SU-DHL-6 (cell line): ENCODE results near the gene DYNLRB1.

Experiments
- H2AFZ ChIP-seq: fragments of 200-600 bp; sonication (generic); 2 replicates; pipeline ENCODE4 v1.6.1; 2014; ENCODE audit warnings: low read depth, mild to moderate bottlenecking, moderate library complexity, mixed read lengths, antibody characterized with exemption, low read length; ENCODE audit not compliant: severe bottlenecking
- H3F3A ChIP-seq: fragments of 200-600 bp; shearing (Covaris generic); 2 replicates; pipeline ENCODE4 v1.6.0; 2016; ENCODE audit warnings: antibody characterized with exemption, mild to moderate bottlenecking; ENCODE audit not compliant: insufficient read depth
- H3K27ac ChIP-seq: fragments of 200-600 bp; sonication (generic); 2 replicates; pipeline ENCODE4 v1.5.1; 2016; ENCODE audit warnings: low read depth, mild to moderate bottlenecking, low read length, moderate library complexity, mixed read lengths
- H3K27me3 ChIP-seq: fragments of 200-600 bp; sonication (generic), shearing (Covaris generic); 2 replicates; pipeline ENCODE4 v1.6.0; 2014; ENCODE audit warnings: mild to moderate bottlenecking, low read length
- H3K36me3 ChIP-seq: fragments of 200-600 bp; sonication (generic); 2 replicates; pipeline ENCODE4 v1.6.1; 2014; ENCODE audit warnings: mild to moderate bottlenecking, low read length, mixed read lengths
- H3K4me2 ChIP-seq: fragments of 300-600, 200-600 bp; shearing (Covaris generic), sonication (generic); 2 replicates; pipeline ENCODE4 v1.6.0; 2014; ENCODE audit warnings: low read length, low read depth, mild to moderate bottlenecking; ENCODE audit not compliant: poor library complexity, severe bottlenecking
- H3K4me3 ChIP-seq: fragments of 200-600 bp; sonication (generic); 2 replicates; pipeline ENCODE4 v1.5.1; 2014; ENCODE audit warnings: antibody characterized with exemption, low read length, mild to moderate bottlenecking, mixed read lengths; ENCODE audit not compliant: insufficient read depth, poor library complexity, severe bottlenecking
- H3K79me2 ChIP-seq: fragments of 200-600 bp; sonication (generic); 2 replicates; pipeline ENCODE4 v1.6.1; 2014; ENCODE audit warnings: mild to moderate bottlenecking, low read length, moderate library complexity; ENCODE audit not compliant: insufficient read depth
- H3K9ac ChIP-seq: fragments of 200-600 bp; sonication (generic); 2 replicates; pipeline ENCODE4 v1.7.0; 2014; ENCODE audit warnings: mild to moderate bottlenecking, low read length
- H3K9me2 ChIP-seq: fragments of 200-600 bp; sonication (generic); replicated peaks from 2 replicates; pipeline ENCODE4 v1.6.1; 2014; ENCODE audit warnings: low read length; ENCODE audit not compliant: insufficient read depth
- H3K9me3 ChIP-seq: fragments of 200-600 bp; sonication (generic); 2 replicates; pipeline ENCODE4 v1.6.1; 2014; ENCODE audit warnings: low read length, mixed read lengths; ENCODE audit not compliant: insufficient read depth
- H4K20me1 ChIP-seq: fragments of 200-600 bp; sonication (generic); 2 replicates; pipeline ENCODE4 v1.6.1; 2014; ENCODE audit warnings: low read depth, mild to moderate bottlenecking, antibody characterized with exemption, low read length, moderate library complexity, mixed read lengths
- EZH2phosphoT487 ChIP-seq: fragments of 200-600 bp; sonication (generic), shearing (Covaris generic); conservative IDR thresholded peaks from 2 replicates; pipeline ENCODE4 v1.6.1; 2018; ENCODE audit warnings: mild to moderate bottlenecking, antibody characterized with exemption, low read length, moderate library complexity, mixed read lengths
- TF ChIP-seq, protein P1 (sequence below): fragments of 200-600 bp; sonication (generic); IDR thresholded peaks from one replicate; pipeline ENCODE4 v1.5.1; 2017; ENCODE audit warnings: antibody characterized with exemption, mild to moderate bottlenecking, low read length, moderate library complexity; ENCODE audit not compliant: insufficient read depth, poor library complexity, severe bottlenecking

The DYNLRB1 gene

GRCh38 chr20:34585019-34585418, 68.8 kb downstream of the DYNLRB1 start:
- Histone ChIP-seq H4K20me1 (no peaks in the 10 kb centered on the region), H3K27me3 (no peaks in the 10 kb centered on the region), H3K36me3 (no peaks in the 10 kb centered on the region), H3F3A (no peaks in the 10 kb centered on the region), H3K9me3 (no peaks in the 10 kb centered on the region), H3K79me2 (no peaks in the 10 kb centered on the region), H3K4me3 (no peak overlapping the region), H3K4me2 (no peak overlapping the region), H3K9ac (no peak overlapping the region), H3K27ac (no peak overlapping the region), H2AFZ (no peak overlapping the region), H3K9me2 (no peaks in the 10 kb centered on the region)
- TF ChIP-seq, protein P1, sequence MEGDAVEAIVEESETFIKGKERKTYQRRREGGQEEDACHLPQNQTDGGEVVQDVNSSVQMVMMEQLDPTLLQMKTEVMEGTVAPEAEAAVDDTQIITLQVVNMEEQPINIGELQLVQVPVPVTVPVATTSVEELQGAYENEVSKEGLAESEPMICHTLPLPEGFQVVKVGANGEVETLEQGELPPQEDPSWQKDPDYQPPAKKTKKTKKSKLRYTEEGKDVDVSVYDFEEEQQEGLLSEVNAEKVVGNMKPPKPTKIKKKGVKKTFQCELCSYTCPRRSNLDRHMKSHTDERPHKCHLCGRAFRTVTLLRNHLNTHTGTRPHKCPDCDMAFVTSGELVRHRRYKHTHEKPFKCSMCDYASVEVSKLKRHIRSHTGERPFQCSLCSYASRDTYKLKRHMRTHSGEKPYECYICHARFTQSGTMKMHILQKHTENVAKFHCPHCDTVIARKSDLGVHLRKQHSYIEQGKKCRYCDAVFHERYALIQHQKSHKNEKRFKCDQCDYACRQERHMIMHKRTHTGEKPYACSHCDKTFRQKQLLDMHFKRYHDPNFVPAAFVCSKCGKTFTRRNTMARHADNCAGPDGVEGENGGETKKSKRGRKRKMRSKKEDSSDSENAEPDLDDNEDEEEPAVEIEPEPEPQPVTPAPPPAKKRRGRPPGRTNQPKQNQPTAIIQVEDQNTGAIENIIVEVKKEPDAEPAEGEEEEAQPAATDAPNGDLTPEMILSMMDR, result no peak
- TF ChIP-seq EZH2phosphoT487, result no peak

- Histone ChIP-seq H3K4me3 (no peak overlapping the region), H3K4me2 (no peak overlapping the region), H3K27me3 (no peaks in the 10 kb centered on the region), H3K9me2 (no peaks in the 10 kb centered on the region), H3K9me3 (no peaks in the 10 kb centered on the region), H3K79me2 (no peaks in the 10 kb centered on the region), H3F3A (no peaks in the 10 kb centered on the region), H3K27ac (no peak overlapping the region), H2AFZ (no peak overlapping the region), H3K36me3 (no peaks in the 10 kb centered on the region), H3K9ac (no peak overlapping the region), H4K20me1 (no peaks in the 10 kb centered on the region)
- TF ChIP-seq, protein P1, result no peak
- TF ChIP-seq EZH2phosphoT487, result no peak
Observed at GRCh38 chr20:34586488-34587163, 70.4 kb downstream of the DYNLRB1 start.
